ENCODE data around the gene YWHAH.
A peak's percentile ranks its signal among the peaks of the same experiment; 100 is the strongest.
"Not testable (repeated sequence)": the region's sequence is repeated elsewhere in the genome, so short reads cannot be mapped to it uniquely, and the experiment has no call there.

Gene YWHAH

GRCh38 chr22:31951194-31952093, 7.1 kb downstream of the YWHAH start:
- DNase-seq, result no peak

- DNase-seq, result peak; percentile 29
Measured at GRCh38 chr22:31952094-31952401, 7.7 kb downstream of the YWHAH start.

- DNase-seq, result peak; percentile 86
Measured at GRCh38 chr22:31952472-31952871, 8.1 kb downstream of the YWHAH start.

GRCh38 chr22:31953261-31953660, 8.9 kb downstream of the YWHAH start:
- DNase-seq, result no peak

- DNase-seq, result no peak
Measured at GRCh38 chr22:31954535-31955523, 10.5 kb downstream of the YWHAH start.

GRCh38 chr22:31956360-31956759, 12.0 kb downstream of the YWHAH start:
- DNase-seq, result no peak

- no peak for DNase-seq
Measured at GRCh38 chr22:31957970-31958594, 13.7 kb downstream of the YWHAH start.

GRCh38 chr22:31958625-31959239, 14.4 kb downstream of the YWHAH start:
- DNase-seq, result no peak

- no peak for DNase-seq
Measured at GRCh38 chr22:31960767-31961166, 16.4 kb downstream of the YWHAH start.

GRCh38 chr22:31962387-31963125, 18.2 kb downstream of the YWHAH start:
- DNase-seq, result no peak

- DNase-seq, result no peak
Measured at GRCh38 chr22:31968022-31968421, 23.7 kb downstream of the YWHAH start.

- DNase-seq, result peak; percentile 55
Measured at GRCh38 chr22:31969789-31970489, 25.6 kb downstream of the YWHAH start.

- DNase-seq, result peak; percentile 67
Measured at GRCh38 chr22:31970490-31971444, 26.4 kb downstream of the YWHAH start.

- DNase-seq, result no peak
Measured at GRCh38 chr22:31972180-31972579, 27.8 kb downstream of the YWHAH start.

- no peak for DNase-seq
Measured at GRCh38 chr22:31973739-31974138, 29.4 kb downstream of the YWHAH start.

- peak; percentile 58 for DNase-seq
Measured at GRCh38 chr22:31977141-31977841, 33.0 kb downstream of the YWHAH start.

- no peak for DNase-seq
Measured at GRCh38 chr22:31977939-31978338, 33.6 kb downstream of the YWHAH start.

- DNase-seq, result no peak
Measured at GRCh38 chr22:31980628-31981027, 36.3 kb downstream of the YWHAH start.

- DNase-seq, result not testable (repeated sequence)
Measured at GRCh38 chr22:31981976-31982375, 37.6 kb downstream of the YWHAH start.

Data from fibroblast of skin of right quadriceps (primary cell).